H9 (cell line): ENCODE results near the gene BBIP1. TPM values are rescaled to one million over a fixed set of nuclear protein-coding genes. Genes with fewer than 3 reads are reported as not detected.

Experiments
- DNase-seq: peaks from one replicate; pipeline ENCODE4 v3.0.0-alpha.2; 2017
- H2AFZ ChIP-seq: one replicate; pipeline ENCODE4 v1.6.1; 2013; ENCODE audit warnings: mild to moderate bottlenecking, low read length, control low read depth, moderate library complexity
- H2AK5ac ChIP-seq: 2 replicates; pipeline ENCODE4 v1.6.1; 2013; ENCODE audit warnings: low read length, control low read depth, mixed read lengths; ENCODE audit not compliant: insufficient read length
- H2BK120ac ChIP-seq: one replicate; pipeline ENCODE4 v1.6.1; 2013; ENCODE audit warnings: low read depth, mild to moderate bottlenecking, low read length, control low read depth, inconsistent platforms; ENCODE audit not compliant: poor library complexity, severe bottlenecking
- H2BK12ac ChIP-seq: 2 replicates; pipeline ENCODE4 v1.6.1; 2013; ENCODE audit warnings: low read length, control low read depth, mixed read lengths, low read depth; ENCODE audit not compliant: insufficient read length
- H2BK15ac ChIP-seq: 2 replicates; pipeline ENCODE4 v1.6.1; 2013; ENCODE audit warnings: low read depth, low read length, control low read depth
- H2BK20ac ChIP-seq: one replicate; pipeline ENCODE4 v1.6.1; 2013; ENCODE audit warnings: low read depth, mild to moderate bottlenecking, low read length, control low read depth, inconsistent platforms; ENCODE audit not compliant: poor library complexity, severe bottlenecking
- H2BK5ac ChIP-seq: 2 replicates; pipeline ENCODE4 v1.6.1; 2013; ENCODE audit warnings: low read length, control low read depth, mixed read lengths; ENCODE audit not compliant: insufficient read length
- H3K14ac ChIP-seq: 2 replicates; pipeline ENCODE4 v1.6.1; 2013; ENCODE audit warnings: low read length, control low read depth; ENCODE audit not compliant: insufficient read depth
- H3K18ac ChIP-seq: 2 replicates; pipeline ENCODE4 v1.6.1; 2013; ENCODE audit warnings: low read depth, mild to moderate bottlenecking, mixed read lengths, low read length, control low read depth; ENCODE audit not compliant: insufficient read length
- H3K23ac ChIP-seq: 2 replicates; pipeline ENCODE4 v1.6.1; 2013; ENCODE audit warnings: low read length, control low read depth, mixed read lengths, low read depth; ENCODE audit not compliant: insufficient read length
- H3K23me2 ChIP-seq: 2 replicates; pipeline ENCODE4 v1.6.1; 2013; ENCODE audit warnings: low read depth, mild to moderate bottlenecking, mixed read lengths, low read length, control low read depth; ENCODE audit not compliant: insufficient read length, poor library complexity, severe bottlenecking
- H3K27ac ChIP-seq: 2 replicates; pipeline ENCODE4 v1.5.1; 2013; ENCODE audit warnings: low read length, control low read depth, mixed read lengths, low read depth; ENCODE audit not compliant: insufficient read length
- H3K27me3 ChIP-seq: 2 replicates; pipeline ENCODE4 v1.6.1; 2013; ENCODE audit warnings: low read length, control low read depth, inconsistent platforms; ENCODE audit not compliant: insufficient read depth
- H3K4ac ChIP-seq: 2 replicates; pipeline ENCODE4 v1.6.1; 2013; ENCODE audit warnings: low read depth, mild to moderate bottlenecking, control low read depth, inconsistent platforms, low read length, moderate library complexity
- H3K4me1 ChIP-seq: 2 replicates; pipeline ENCODE4 v1.6.1; 2013; ENCODE audit warnings: low read length, control low read depth, inconsistent platforms; ENCODE audit not compliant: insufficient read depth
- H3K4me2 ChIP-seq: 2 replicates; pipeline ENCODE4 v1.6.1; 2013; ENCODE audit warnings: low read length, control low read depth, mixed read lengths; ENCODE audit not compliant: insufficient read length, insufficient read depth
- H3K56ac ChIP-seq: 2 replicates; pipeline ENCODE4 v1.6.1; 2013; ENCODE audit warnings: low read depth, mild to moderate bottlenecking, mixed read lengths, low read length, control low read depth; ENCODE audit not compliant: insufficient read length
- H3K79me1 ChIP-seq: 2 replicates; pipeline ENCODE4 v1.6.1; 2013; ENCODE audit warnings: low read depth, mild to moderate bottlenecking, moderate library complexity, low read length, control low read depth, inconsistent platforms; ENCODE audit not compliant: insufficient read depth, poor library complexity, severe bottlenecking
- H3K79me2 ChIP-seq: 2 replicates; pipeline ENCODE4 v1.6.1; 2013; ENCODE audit warnings: low read length, control low read depth, inconsistent platforms; ENCODE audit not compliant: insufficient read depth
- H3K9ac ChIP-seq: 2 replicates; pipeline ENCODE4 v1.6.1; 2013; ENCODE audit warnings: low read length, control low read depth, mixed read lengths; ENCODE audit not compliant: insufficient read length; ENCODE audit errors: extremely low read depth
- H3K9me3 ChIP-seq: one replicate; pipeline ENCODE4 v1.6.1; 2013; ENCODE audit warnings: low read depth, low read length, inconsistent platforms; ENCODE audit not compliant: control insufficient read depth
- H3T11ph ChIP-seq: one replicate; pipeline ENCODE4 v1.6.1; 2013; ENCODE audit warnings: mild to moderate bottlenecking, low read length, control low read depth, inconsistent platforms
- H4K20me1 ChIP-seq: one replicate; pipeline ENCODE4 v1.6.1; 2013; ENCODE audit not compliant: control insufficient read depth, insufficient read length, insufficient read depth
- H4K5ac ChIP-seq: 2 replicates; pipeline ENCODE4 v1.6.1; 2013; ENCODE audit warnings: low read depth, mild to moderate bottlenecking, mixed read lengths, low read length, control low read depth; ENCODE audit not compliant: insufficient read length
- H4K8ac ChIP-seq: replicated peaks from 2 replicates; pipeline ENCODE4 v1.6.1; 2013; ENCODE audit warnings: low read length, control low read depth, mixed read lengths, low read depth; ENCODE audit not compliant: insufficient read length
- H4K91ac ChIP-seq: 2 replicates; pipeline ENCODE4 v1.6.1; 2013; ENCODE audit warnings: low read depth, mild to moderate bottlenecking, moderate library complexity, mixed read lengths, low read length, control low read depth; ENCODE audit not compliant: insufficient read length
- H3K27ac Mint-ChIP-seq, 3 experiments: 2 replicates in 2 of 3; 3 replicates in 1 of 3; pipeline ENCODE4 v1.8.0; 2020 to 2021; ENCODE audit warnings: mixed read lengths in 3 of 3, mild to moderate bottlenecking in 1 of 3, moderate library complexity in 1 of 3
- H3K27me3 Mint-ChIP-seq: 2 replicates; pipeline ENCODE4 v1.8.0; 2021; ENCODE audit warnings: low read depth, mild to moderate bottlenecking, moderate library complexity, mixed read lengths
- H3K36me3 Mint-ChIP-seq, 3 experiments: 2 replicates in 2 of 3; 3 replicates in 1 of 3; pipeline ENCODE4 v1.8.0; 2020 to 2021; ENCODE audit warnings: low read depth in 3 of 3, mixed read lengths in 3 of 3; ENCODE audit not compliant: insufficient read depth in 1 of 3
- H3K4me1 Mint-ChIP-seq, 2 experiments: 2 replicates each; pipeline ENCODE4 v1.8.0; 2020; ENCODE audit warnings: mixed read lengths in 2 of 2
- H3K4me3 Mint-ChIP-seq, 2 experiments: 2 replicates in 1 of 2; 3 replicates in 1 of 2; pipeline ENCODE4 v1.8.0; 2020 to 2021; ENCODE audit warnings: mild to moderate bottlenecking in 2 of 2, mixed read lengths in 2 of 2, moderate library complexity in 1 of 2
- H3K9me3 Mint-ChIP-seq, 2 experiments: 2 replicates in 1 of 2; 3 replicates in 1 of 2; pipeline ENCODE4 v1.8.0; 2020; ENCODE audit warnings: mild to moderate bottlenecking in 2 of 2, mixed read lengths in 2 of 2, moderate library complexity in 1 of 2
- WGBS: extraction: QIAGEN DNeasy Blood & Tissue Kit; methylation state at CpG from one replicate; pipeline ENCODE4 v1.1.7; 2013; ENCODE audit warnings: missing lambda C conversion rate, low lambda C conversion rate, mixed read lengths; ENCODE audit not compliant: insufficient read length; ENCODE audit errors: extremely low coverage; 5-methylcytosine and 5-hydroxymethylcytosine counted together
- total RNA-seq: library from RNA; stranded (reverse); gene quantifications from 2 replicates; pipeline ENCODE4 v1.2.1, GENCODE V29; 2021
- TF ChIP-seq, protein P1 (sequence below): fragments of 200-600 bp; sonication (generic); conservative IDR thresholded peaks from 3 replicates; pipeline ENCODE4 v1.8.0; 2021; ENCODE audit warnings: antibody characterized with exemption, mild to moderate bottlenecking

Gene BBIP1
- total RNA-seq, 1 experiment from 2014 or later, result 18.8 TPM

DNA sequence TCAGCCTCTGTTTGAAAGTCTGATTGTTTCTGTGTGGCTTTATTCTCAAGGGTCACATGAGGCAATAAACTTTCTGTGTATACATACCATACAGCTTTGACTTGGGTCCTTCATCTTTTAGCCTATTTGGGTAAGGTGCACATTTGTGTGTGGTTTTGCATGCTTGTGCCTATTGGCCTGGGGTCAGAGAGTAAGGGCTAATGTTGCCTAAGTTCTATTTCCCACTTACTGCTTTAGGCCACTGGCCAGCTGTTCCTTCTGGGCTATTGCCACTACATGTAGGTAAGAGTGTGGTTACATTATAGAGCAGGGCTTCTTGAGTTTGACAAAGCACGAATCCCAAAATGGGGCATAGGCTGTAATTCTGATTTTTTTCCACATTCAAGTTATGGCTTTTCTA lies 21.8 kb downstream of the BBIP1 start:
- TF ChIP-seq, protein P1, sequence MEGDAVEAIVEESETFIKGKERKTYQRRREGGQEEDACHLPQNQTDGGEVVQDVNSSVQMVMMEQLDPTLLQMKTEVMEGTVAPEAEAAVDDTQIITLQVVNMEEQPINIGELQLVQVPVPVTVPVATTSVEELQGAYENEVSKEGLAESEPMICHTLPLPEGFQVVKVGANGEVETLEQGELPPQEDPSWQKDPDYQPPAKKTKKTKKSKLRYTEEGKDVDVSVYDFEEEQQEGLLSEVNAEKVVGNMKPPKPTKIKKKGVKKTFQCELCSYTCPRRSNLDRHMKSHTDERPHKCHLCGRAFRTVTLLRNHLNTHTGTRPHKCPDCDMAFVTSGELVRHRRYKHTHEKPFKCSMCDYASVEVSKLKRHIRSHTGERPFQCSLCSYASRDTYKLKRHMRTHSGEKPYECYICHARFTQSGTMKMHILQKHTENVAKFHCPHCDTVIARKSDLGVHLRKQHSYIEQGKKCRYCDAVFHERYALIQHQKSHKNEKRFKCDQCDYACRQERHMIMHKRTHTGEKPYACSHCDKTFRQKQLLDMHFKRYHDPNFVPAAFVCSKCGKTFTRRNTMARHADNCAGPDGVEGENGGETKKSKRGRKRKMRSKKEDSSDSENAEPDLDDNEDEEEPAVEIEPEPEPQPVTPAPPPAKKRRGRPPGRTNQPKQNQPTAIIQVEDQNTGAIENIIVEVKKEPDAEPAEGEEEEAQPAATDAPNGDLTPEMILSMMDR, result no peak
- no peaks in the 10 kb centered on the region for H3K79me2 ChIP-seq
- H3K4ac ChIP-seq, result no peak overlapping the region
- H3K23me2 ChIP-seq, result no peaks in the 10 kb centered on the region
- H3K79me1 ChIP-seq, result no peaks in the 10 kb centered on the region
- no peaks in the 10 kb centered on the region for H3K4me1 Mint-ChIP-seq
- H3K56ac ChIP-seq, result no peak overlapping the region
- no peak overlapping the region for H2BK20ac ChIP-seq
- no peaks in the 10 kb centered on the region for H3K27me3 ChIP-seq
- H2AK5ac ChIP-seq, result no peak overlapping the region
- no peak overlapping the region for H3K18ac ChIP-seq
- no peak overlapping the region for H3K4me3 Mint-ChIP-seq
- H2BK15ac ChIP-seq, result no peak overlapping the region
- H3K27ac ChIP-seq, result no peak overlapping the region
- DNase-seq, result no peak
- H3K4me2 ChIP-seq, result no peak overlapping the region
- H2BK5ac ChIP-seq, result no peak overlapping the region
- no peak overlapping the region for H4K91ac ChIP-seq
- no peak overlapping the region for H3K23ac ChIP-seq
- no peaks in the 10 kb centered on the region for H3K9me3 ChIP-seq
- H3K9ac ChIP-seq, result no peak overlapping the region
- no peak overlapping the region for H2BK120ac ChIP-seq
- no peak overlapping the region for H4K5ac ChIP-seq
- no peaks in the 10 kb centered on the region for H4K20me1 ChIP-seq
- WGBS, result no CpG with 5 or more reads among the region's 1 CpG
- H4K8ac ChIP-seq, result no peak overlapping the region
- no peaks in the 10 kb centered on the region for H3K9me3 Mint-ChIP-seq
- H3K14ac ChIP-seq, result no peak overlapping the region
- no peaks in the 10 kb centered on the region for H3K4me1 ChIP-seq
- peaks cover 2 to 22% (median 21%) of the 10 kb centered on the region in 3 experiments; a peak in 5 of 7 replicates for H3K36me3 Mint-ChIP-seq
- no peak overlapping the region for H3K27ac Mint-ChIP-seq
- no peak overlapping the region for H3T11ph ChIP-seq
- no peak overlapping the region for H2AFZ ChIP-seq
- no peaks in the 10 kb centered on the region for H3K27me3 Mint-ChIP-seq
- H2BK12ac ChIP-seq, result no peak overlapping the region
